Neural crest cell (in vitro differentiated cells): ENCODE data around the gene IGDCC3. TPM values are rescaled to one million over a fixed set of nuclear protein-coding genes. Genes with fewer than 3 reads are reported as not detected.
A peak's percentile ranks its signal among the peaks of the same experiment; 100 is the strongest.

ENCODE experiments used
- DNase-seq: peaks from one replicate; pipeline ENCODE4 v3.0.0; 2021; ENCODE audit warnings: low read depth, mixed read lengths, low spot score
- H3K27ac Mint-ChIP-seq: one replicate; pipeline ENCODE4 v1.8.0; 2021; ENCODE audit warnings: mild to moderate bottlenecking, mixed read lengths; ENCODE audit not compliant: unreplicated experiment
- H3K27me3 Mint-ChIP-seq: 2 replicates; pipeline ENCODE4 v1.8.0; 2021; ENCODE audit warnings: low read depth, mild to moderate bottlenecking, mixed read lengths
- H3K36me3 Mint-ChIP-seq: 2 replicates; pipeline ENCODE4 v1.8.0; 2021; ENCODE audit warnings: low read depth, mild to moderate bottlenecking, mixed read lengths
- H3K4me1 Mint-ChIP-seq: 2 replicates; pipeline ENCODE4 v1.8.0; 2021; ENCODE audit warnings: mixed read lengths
- H3K4me3 Mint-ChIP-seq: one replicate; pipeline ENCODE4 v1.8.0; 2021; ENCODE audit warnings: mild to moderate bottlenecking, mixed read lengths
- H3K9me3 Mint-ChIP-seq: 2 replicates; pipeline ENCODE4 v1.8.0; 2021; ENCODE audit warnings: mixed read lengths
- total RNA-seq: library from RNA; stranded (reverse); gene quantifications from 2 replicates; pipeline ENCODE4 v1.2.1, GENCODE V29; 2021
- TF ChIP-seq, protein P1 (sequence below): fragments of 200-600 bp; sonication (generic); conservative IDR thresholded peaks from 2 replicates; pipeline ENCODE4 v1.5.0; 2021; ENCODE audit warnings: antibody characterized with exemption, mild to moderate bottlenecking

The IGDCC3 gene
- total RNA-seq, 1 donor from 2014 or later: 300 TPM

DNA sequence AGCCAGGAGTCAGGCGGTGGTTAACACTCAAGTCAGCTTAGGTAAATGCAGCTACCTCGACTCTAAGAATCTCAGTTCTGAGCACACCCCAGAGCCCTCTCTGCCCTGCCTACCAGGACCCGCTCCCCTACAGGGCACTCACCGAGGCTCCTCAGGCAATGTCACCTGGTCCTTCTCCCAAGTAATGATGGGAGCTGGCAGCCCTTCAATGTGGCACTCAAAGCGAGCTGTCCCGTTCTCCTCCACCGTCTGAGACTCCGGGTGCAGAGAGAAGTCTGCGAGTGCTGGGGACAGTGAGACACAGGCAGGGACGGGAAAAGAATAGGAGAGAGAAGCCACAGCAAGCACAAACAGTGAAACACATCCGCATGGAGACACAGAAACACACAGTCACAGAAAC is 32.2 kb upstream of the IGDCC3 start:
- Mint-ChIP-seq H3K4me1 (peaks cover 23% of the 10 kb centered on the region), H3K27ac (no peak overlapping the region), H3K27me3 (no peaks in the 10 kb centered on the region), H3K4me3 (peak overlapping the region; percentile 23), H3K36me3 (no peaks in the 10 kb centered on the region), H3K9me3 (no peaks in the 10 kb centered on the region)
- TF ChIP-seq, protein P1, sequence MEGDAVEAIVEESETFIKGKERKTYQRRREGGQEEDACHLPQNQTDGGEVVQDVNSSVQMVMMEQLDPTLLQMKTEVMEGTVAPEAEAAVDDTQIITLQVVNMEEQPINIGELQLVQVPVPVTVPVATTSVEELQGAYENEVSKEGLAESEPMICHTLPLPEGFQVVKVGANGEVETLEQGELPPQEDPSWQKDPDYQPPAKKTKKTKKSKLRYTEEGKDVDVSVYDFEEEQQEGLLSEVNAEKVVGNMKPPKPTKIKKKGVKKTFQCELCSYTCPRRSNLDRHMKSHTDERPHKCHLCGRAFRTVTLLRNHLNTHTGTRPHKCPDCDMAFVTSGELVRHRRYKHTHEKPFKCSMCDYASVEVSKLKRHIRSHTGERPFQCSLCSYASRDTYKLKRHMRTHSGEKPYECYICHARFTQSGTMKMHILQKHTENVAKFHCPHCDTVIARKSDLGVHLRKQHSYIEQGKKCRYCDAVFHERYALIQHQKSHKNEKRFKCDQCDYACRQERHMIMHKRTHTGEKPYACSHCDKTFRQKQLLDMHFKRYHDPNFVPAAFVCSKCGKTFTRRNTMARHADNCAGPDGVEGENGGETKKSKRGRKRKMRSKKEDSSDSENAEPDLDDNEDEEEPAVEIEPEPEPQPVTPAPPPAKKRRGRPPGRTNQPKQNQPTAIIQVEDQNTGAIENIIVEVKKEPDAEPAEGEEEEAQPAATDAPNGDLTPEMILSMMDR: no peak
- DNase-seq: no peak

DNA sequence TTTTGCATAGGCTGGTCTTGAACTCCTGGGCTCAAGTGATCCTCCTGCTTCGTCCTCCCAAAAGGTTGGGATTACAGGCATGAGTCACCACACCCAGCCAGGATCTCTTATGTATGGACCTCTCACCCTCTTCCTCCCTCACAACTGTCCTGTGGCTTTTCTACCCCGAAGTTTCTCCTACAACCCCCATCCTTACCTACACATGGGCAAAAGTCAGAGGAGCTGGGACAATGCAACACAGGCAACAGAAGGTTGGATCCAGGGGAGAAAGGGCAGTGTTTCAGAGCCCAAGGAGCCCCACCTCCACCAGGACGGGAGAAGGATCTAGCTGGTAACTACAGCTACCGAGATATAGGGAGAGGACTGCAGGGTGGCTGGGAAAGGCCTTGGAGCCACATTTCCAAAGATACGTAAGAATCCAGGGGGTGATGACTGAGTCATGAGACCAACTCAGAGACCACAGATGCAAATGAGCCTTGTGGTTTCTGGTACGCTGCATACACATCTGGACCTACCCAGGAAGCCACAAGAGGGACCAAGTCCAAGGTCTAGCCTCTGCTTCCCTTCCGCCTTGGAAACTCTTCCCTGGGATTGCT is 31.3 kb upstream of the IGDCC3 start:
- H3K9me3 Mint-ChIP-seq: no peaks in the 10 kb centered on the region
- TF ChIP-seq, protein P1: no peak
- H3K27me3 Mint-ChIP-seq: no peaks in the 10 kb centered on the region
- H3K27ac Mint-ChIP-seq: no peak overlapping the region
- no peak overlapping the region for H3K4me3 Mint-ChIP-seq
- H3K36me3 Mint-ChIP-seq: no peaks in the 10 kb centered on the region
- DNase-seq: no peak
- peaks cover 14% of the 10 kb centered on the region for H3K4me1 Mint-ChIP-seq

DNA sequence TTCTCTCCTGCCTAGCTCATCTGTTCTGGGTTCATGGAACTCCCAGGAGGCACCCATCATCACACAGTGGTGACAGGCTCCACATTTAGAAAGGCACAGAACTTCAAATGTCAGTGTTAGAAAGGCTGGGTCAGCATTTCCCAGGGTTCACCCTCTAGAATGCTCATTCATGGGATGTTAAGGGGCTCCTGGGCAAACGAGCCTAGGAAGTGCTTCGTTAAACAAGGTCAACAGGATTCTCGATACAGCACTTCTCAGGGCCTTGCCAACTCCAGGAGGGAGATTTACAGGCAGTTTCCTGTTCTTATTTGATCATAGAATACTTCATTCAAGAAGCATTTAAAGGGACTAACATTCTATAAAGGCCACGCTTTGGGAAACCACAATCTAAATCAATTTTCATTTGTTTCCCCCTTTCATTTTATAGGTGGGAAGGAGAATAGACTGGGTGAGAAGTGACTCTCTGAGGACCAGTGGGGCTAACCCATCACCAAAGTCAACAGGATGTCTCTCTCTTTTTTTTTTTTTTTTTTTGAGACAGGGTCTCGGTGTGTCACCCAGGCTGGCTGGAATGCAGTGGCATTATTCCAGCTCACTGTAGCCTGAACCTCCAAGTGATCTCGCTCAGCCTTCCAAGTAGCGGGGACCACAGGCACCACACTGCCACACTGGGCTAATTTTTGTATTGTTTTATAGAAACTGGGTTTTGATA is 30.7 kb upstream of the IGDCC3 start:
- Mint-ChIP-seq H3K9me3 (no peaks in the 10 kb centered on the region), H3K36me3 (no peaks in the 10 kb centered on the region), H3K27me3 (no peaks in the 10 kb centered on the region), H3K27ac (no peak overlapping the region), H3K4me1 (peaks cover 10% of the 10 kb centered on the region), H3K4me3 (no peak overlapping the region)
- DNase-seq: no peak
- TF ChIP-seq, protein P1: no peak

DNA sequence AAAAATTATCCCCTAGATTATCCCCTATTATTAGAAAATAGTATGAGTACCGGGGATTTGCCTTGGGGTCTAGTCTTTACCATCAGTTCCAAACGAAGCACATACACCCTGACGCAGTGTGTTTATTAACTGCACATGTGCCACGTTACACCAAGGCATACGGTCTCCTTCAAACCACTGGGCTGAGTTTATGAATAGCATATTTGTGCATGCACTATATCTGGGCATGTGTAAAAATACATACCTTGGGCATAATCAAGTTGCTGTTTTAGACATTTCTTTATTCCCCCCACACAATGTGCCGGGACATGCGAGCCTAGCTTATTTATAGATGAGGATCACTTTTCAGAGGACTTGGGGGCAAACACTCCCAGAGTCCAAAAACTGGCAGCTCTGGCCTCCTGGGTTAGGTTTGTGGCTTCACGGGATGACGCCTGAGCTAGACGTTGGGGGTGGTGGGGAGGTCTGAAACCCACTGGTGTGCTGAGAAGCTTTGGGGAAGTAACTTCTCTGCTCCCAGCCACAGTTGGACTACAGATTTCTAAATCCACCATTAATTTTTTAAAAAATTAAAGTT is 28.7 kb upstream of the IGDCC3 start:
- Mint-ChIP-seq H3K4me3 (no peak overlapping the region), H3K27me3 (no peaks in the 10 kb centered on the region), H3K36me3 (no peaks in the 10 kb centered on the region), H3K9me3 (no peaks in the 10 kb centered on the region), H3K4me1 (peaks cover 9% of the 10 kb centered on the region), H3K27ac (no peak overlapping the region)
- DNase-seq: no peak
- TF ChIP-seq, protein P1: no peak

DNA sequence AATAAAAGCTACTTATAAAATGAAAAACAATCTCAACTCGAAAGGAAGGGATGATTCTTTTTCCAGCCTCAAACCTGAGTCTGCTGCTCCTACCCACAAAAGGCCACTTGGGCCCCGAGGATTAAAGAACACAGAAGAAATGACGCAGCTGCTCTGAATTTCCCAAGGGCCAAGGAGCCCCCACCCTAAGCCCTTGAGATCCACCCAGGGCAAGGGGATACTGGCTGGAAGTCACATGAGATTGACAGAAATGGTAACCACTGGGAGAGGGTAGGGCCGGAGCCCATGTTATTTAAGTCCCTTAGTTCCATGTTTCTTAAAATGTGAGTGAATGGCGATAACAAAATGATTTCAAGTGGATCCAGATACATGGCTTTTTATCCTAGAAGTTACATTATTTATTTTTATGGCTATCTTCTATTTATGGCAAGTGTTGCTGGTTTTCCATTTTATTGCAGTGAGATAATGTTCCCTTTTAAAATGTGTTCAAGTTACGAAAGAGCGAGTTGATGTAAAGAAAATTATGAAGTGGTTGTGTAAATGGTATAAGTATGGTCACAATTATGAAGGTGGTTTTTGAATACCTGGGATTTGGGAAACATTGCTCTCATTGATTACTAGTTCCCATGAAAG is 28.1 kb upstream of the IGDCC3 start:
- H3K4me3 Mint-ChIP-seq: no peak overlapping the region
- no peaks in the 10 kb centered on the region for H3K36me3 Mint-ChIP-seq
- no peak for DNase-seq
- H3K27me3 Mint-ChIP-seq: no peaks in the 10 kb centered on the region
- H3K9me3 Mint-ChIP-seq: no peaks in the 10 kb centered on the region
- H3K4me1 Mint-ChIP-seq: peaks cover 12% of the 10 kb centered on the region
- no peak overlapping the region for H3K27ac Mint-ChIP-seq
- TF ChIP-seq, protein P1: no peak
